ENCODE results near the gene GABARAP.

The GABARAP gene

DNA sequence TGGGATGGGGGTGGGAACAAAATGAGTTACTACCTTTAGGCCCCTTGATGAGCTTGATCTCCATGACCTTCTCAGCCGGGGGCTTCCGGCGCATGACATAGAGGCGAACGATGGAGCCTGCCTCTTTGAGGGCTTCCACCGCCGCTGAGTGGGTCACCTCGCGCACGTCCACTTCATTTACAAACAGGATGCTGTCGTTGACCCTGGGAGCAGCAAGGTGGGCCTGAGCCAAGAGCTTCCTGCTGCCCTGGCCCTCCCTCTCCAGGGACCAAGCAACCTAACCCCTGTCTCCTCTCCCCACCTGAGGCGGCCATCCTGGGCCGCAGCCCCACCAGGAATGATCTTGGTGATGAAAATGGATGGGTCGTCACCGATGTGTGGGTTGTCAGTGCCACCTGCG, 38.9 kb downstream of the GABARAP start:
- peaks cover 23% of the 10 kb centered on the region for H3K4me1 ChIP-seq (ENCODE audit: control insufficient read depth, insufficient read depth, low read length, unreplicated experiment)
- no peak overlapping the region for H2AFZ ChIP-seq (ENCODE audit: low read length, unreplicated experiment)
- peaks cover 17% of the 10 kb centered on the region for H3K79me2 ChIP-seq (ENCODE audit: control insufficient read depth, insufficient read depth, low read length, unreplicated experiment)
- no peak overlapping the region for H3K4me3 ChIP-seq (ENCODE audit: low read depth, low read length)
- peaks cover 15% of the 10 kb centered on the region for H3K36me3 ChIP-seq (ENCODE audit: insufficient read depth, low read length)
- no peak overlapping the region for H3K27ac ChIP-seq (ENCODE audit: low read depth, low read length)
- H3K27me3 ChIP-seq (ENCODE audit: insufficient read depth, low read length), result no peaks in the 10 kb centered on the region

DNA sequence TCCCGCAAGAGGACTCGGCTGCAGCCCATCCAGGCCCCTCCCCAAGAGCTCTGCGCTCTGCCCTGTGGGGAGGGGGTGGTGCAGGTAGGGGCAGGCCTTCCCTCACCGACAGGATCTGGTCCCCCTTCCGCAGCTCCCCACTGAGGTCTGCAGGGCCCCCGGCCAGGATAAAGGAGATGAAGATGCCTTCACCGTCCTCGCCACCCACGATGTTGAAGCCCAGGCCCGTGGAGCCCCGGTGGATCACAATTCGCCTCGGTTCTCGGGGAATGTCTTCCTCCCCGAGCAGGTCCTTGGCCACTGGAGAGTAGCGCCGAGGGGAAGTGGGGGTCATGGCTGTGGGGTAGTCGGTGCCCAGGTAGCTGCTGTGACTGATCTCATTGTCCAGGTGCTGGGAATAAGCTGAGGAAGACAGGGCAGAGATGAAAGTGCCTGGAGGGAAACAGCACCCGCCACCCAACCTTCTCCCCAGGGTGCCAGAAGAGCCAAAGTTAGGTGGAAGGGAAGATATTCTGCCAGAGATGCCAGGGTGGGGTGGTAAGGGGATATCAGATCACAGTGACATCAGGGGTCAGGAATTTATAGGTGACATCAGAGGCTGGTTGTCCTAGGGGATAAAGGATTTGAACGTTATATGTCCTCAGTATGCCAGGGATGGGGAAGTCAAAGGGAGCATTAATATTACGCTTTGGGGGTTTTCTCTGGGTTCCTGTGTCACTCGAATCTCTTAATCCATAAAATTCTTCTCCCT, 45.4 kb downstream of the GABARAP start:
- no peaks in the 10 kb centered on the region for H3K79me2 ChIP-seq (ENCODE audit: control insufficient read depth, insufficient read depth, low read length, unreplicated experiment)
- no peaks in the 10 kb centered on the region for H3K27me3 ChIP-seq (ENCODE audit: insufficient read depth, low read length)
- 0 out of 2 replicates have a peak, but pooled peaks cover 3% of the 10 kb centered on the region for H3K36me3 ChIP-seq (ENCODE audit: insufficient read depth, low read length)
- H3K27ac ChIP-seq (ENCODE audit: low read depth, low read length), result no peak overlapping the region
- no peak overlapping the region for H3K4me3 ChIP-seq (ENCODE audit: low read depth, low read length)
- H3K4me1 ChIP-seq (ENCODE audit: control insufficient read depth, insufficient read depth, low read length, unreplicated experiment), result no peaks in the 10 kb centered on the region
- no peak overlapping the region for H2AFZ ChIP-seq (ENCODE audit: low read length, unreplicated experiment)

DNA sequence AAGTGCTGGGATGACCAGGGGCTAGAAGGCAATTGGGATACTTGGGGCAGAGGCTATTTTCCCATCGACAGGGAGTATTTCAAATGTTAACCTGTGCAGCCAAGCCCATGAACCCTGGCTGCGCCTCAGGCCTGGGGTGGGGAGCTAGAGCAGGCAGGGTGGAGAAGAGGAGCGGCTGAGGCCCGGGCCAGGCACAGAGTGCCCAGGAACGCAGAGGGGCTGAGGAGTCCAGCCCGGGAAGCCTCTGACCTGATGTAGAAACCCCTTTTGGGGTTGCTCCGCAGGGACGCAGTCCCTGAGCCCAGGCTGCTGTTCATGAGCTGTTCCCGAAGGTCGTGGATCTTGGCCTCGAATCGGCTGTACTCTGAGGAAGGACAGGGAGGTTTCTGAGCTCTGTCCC, 46.3 kb downstream of the GABARAP start:
- H3K4me3 ChIP-seq (ENCODE audit: low read depth, low read length), result no peak overlapping the region
- no peak overlapping the region for H3K27ac ChIP-seq (ENCODE audit: low read depth, low read length)
- no peaks in the 10 kb centered on the region for H3K4me1 ChIP-seq (ENCODE audit: control insufficient read depth, insufficient read depth, low read length, unreplicated experiment)
- H3K27me3 ChIP-seq (ENCODE audit: insufficient read depth, low read length), result no peaks in the 10 kb centered on the region
- 0 out of 2 replicates have a peak, but pooled peaks cover 3% of the 10 kb centered on the region for H3K36me3 ChIP-seq (ENCODE audit: insufficient read depth, low read length)
- H3K79me2 ChIP-seq (ENCODE audit: control insufficient read depth, insufficient read depth, low read length, unreplicated experiment), result no peaks in the 10 kb centered on the region
- H2AFZ ChIP-seq (ENCODE audit: low read length, unreplicated experiment), result no peak overlapping the region

DNA sequence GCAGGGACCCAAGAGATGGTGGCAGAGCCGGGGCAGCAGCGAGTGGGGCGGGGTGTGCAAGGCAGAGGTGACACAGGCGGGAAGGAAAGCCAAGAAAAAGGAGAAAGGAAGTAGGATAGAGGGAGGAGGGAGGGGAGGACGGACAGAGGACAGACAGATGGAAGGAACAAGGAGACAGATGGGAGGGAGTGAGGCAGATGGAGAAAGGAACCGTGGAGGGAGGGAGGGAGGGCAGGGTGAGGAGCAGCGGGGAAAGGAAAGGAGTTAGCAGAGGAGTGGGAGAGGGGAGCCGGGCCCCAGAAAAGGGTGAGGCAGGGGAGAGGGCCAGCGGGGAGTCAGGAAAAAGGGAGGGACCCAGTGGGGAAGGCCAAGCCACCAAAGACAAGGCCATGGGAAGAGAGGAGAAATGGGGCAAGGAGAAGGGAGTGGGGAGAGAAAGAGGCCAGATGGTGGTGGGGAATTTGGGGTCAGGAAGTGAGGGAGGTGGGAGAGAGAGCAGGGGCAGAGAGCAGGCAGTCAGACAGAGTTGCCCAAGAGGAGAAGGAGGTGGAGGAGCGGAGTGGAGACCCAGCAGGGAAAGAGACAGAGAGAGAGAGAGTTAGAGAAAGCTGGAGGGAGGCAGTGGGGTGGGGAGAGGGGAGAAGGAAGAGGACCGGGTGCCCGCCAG, 49.8 kb downstream of the GABARAP start:
- Histone ChIP-seq H3K27ac (ENCODE audit: low read depth, low read length) (no peak overlapping the region), H3K36me3 (ENCODE audit: insufficient read depth, low read length) (no peaks in the 10 kb centered on the region), H3K27me3 (ENCODE audit: insufficient read depth, low read length) (no peaks in the 10 kb centered on the region), H3K79me2 (ENCODE audit: control insufficient read depth, insufficient read depth, low read length, unreplicated experiment) (no peaks in the 10 kb centered on the region), H3K4me1 (ENCODE audit: control insufficient read depth, insufficient read depth, low read length, unreplicated experiment) (no peaks in the 10 kb centered on the region), H3K4me3 (ENCODE audit: low read depth, low read length) (no peak overlapping the region), H2AFZ (ENCODE audit: low read length, unreplicated experiment) (no peak overlapping the region)

DNA sequence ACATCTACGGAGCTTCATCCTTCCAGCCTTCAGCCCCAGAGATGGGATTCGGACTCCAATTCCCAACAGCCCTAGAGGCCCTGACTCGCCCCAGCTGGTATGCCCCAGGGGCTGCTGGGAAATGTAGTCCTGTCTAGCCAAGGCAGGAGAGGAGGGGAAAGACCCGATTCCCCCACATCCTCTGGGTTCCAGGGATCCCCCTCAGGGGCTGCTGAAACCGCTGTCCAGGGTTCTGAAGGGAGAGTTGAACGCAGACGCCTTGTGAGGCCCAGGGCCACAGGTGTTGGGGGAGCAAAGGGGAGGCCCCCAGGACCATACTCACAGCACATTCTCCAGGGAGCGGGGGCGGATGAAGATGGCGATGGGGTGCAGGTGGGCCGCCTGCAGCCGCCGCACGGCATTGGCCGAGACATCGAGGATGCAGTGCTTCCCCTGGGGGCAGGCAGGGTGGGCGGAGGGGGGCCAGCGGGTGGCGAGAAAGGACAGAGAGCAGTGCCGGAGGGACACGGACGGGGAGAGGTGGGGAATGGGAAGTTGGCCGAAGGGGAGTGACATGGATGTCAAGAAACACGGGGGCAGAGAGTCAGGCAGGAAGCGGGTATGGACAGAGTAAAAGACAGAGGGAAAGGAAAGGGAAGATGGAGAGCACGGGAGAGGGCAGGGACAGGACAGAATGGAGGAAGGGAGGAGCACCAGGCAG, 50.5 kb downstream of the GABARAP start:
- Histone ChIP-seq H3K27ac (ENCODE audit: low read depth, low read length) (no peak overlapping the region), H3K27me3 (ENCODE audit: insufficient read depth, low read length) (no peaks in the 10 kb centered on the region), H3K79me2 (ENCODE audit: control insufficient read depth, insufficient read depth, low read length, unreplicated experiment) (no peaks in the 10 kb centered on the region), H3K36me3 (ENCODE audit: insufficient read depth, low read length) (no peaks in the 10 kb centered on the region), H3K4me3 (ENCODE audit: low read depth, low read length) (no peak overlapping the region), H2AFZ (ENCODE audit: low read length, unreplicated experiment) (no peak overlapping the region), H3K4me1 (ENCODE audit: control insufficient read depth, insufficient read depth, low read length, unreplicated experiment) (no peaks in the 10 kb centered on the region)

DNA sequence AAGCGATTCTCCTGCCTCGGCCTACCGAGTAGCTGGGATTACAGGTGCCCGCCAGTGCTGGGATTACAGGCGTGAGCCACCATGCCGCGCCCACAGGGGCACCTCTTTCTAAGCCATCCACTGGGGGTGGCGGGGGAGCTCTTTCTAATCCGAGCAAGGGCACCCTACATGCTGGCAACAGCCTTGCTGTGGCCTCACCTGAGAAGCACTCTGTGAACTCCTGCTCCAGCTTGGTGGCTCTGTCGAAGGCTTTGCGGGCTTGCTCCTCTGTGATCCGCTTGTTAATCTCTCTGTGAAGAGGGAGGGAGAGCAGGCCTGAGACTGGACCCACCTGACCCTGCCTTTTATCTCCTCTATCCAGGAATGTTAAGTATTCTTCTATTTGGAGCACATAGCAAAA, 51.2 kb downstream of the GABARAP start:
- Histone ChIP-seq H3K36me3 (ENCODE audit: insufficient read depth, low read length) (no peaks in the 10 kb centered on the region), H3K27me3 (ENCODE audit: insufficient read depth, low read length) (no peaks in the 10 kb centered on the region), H3K79me2 (ENCODE audit: control insufficient read depth, insufficient read depth, low read length, unreplicated experiment) (no peaks in the 10 kb centered on the region), H2AFZ (ENCODE audit: low read length, unreplicated experiment) (no peak overlapping the region), H3K27ac (ENCODE audit: low read depth, low read length) (no peak overlapping the region), H3K4me1 (ENCODE audit: control insufficient read depth, insufficient read depth, low read length, unreplicated experiment) (no peaks in the 10 kb centered on the region), H3K4me3 (ENCODE audit: low read depth, low read length) (no peak overlapping the region)

DNA sequence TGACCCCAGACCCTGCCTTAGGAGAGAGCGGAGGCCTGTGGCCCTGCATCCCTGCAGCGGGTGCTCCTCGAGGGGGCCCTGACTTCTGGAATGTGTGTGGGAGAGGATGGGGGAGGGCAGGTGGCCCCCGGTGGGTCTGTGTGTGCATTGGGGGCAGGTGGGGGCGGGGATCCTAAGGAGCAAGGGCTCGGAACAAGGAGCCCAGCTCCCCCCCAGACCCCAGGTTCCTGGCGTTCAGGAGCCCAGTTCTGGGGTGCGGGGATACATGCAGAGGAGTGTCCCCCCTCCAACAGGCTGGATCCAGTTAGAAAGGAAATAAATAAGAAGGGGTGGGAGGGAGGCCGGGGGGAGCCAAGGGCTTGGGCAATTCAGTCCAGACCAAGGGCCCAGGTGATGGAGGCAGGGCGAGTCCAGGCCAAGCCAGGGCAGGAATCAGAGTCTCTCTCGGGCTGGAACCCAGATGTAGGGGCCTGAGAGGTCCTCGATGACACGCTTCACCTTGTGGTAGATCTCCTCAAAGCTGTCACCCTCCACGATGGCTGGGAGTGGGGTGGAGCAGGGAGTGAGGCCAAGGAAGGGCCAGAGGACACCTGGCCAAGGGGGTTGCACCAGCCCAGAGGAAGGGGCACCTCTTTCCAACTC, 51.9 kb downstream of the GABARAP start:
- H3K4me1 ChIP-seq (ENCODE audit: control insufficient read depth, insufficient read depth, low read length, unreplicated experiment), result no peaks in the 10 kb centered on the region
- H3K27me3 ChIP-seq (ENCODE audit: insufficient read depth, low read length), result no peaks in the 10 kb centered on the region
- H3K27ac ChIP-seq (ENCODE audit: low read depth, low read length), result no peak overlapping the region
- H3K4me3 ChIP-seq (ENCODE audit: low read depth, low read length), result no peak overlapping the region
- H3K36me3 ChIP-seq (ENCODE audit: insufficient read depth, low read length), result no peaks in the 10 kb centered on the region
- H2AFZ ChIP-seq (ENCODE audit: low read length, unreplicated experiment), result no peak overlapping the region
- no peaks in the 10 kb centered on the region for H3K79me2 ChIP-seq (ENCODE audit: control insufficient read depth, insufficient read depth, low read length, unreplicated experiment)
